Medulla oblongata (tissue), 1 donor: Measurements from ENCODE around the gene SMCO2.

Experiments
- DNase-seq: peaks from one replicate; pipeline ENCODE4 v3.0.0-alpha.2; 2015; ENCODE audit errors: extremely low spot score

The SMCO2 gene

DNA sequence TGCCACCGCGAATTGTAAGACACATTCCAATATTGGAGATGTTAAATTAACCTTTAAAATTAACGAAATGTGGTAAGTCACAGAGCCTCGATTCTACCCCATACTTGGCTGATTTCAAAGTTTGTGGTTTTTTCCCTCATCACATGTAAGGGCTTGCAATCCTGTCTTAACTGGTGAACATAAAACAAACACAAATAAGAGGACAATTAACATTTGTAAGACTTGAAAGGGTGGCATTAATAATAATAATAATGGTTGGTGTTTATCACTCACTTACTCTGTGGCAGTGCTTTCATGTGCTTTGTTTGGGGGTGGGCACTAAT, 104.1 kb downstream of the SMCO2 start:
- DNase-seq, result no peak

DNA sequence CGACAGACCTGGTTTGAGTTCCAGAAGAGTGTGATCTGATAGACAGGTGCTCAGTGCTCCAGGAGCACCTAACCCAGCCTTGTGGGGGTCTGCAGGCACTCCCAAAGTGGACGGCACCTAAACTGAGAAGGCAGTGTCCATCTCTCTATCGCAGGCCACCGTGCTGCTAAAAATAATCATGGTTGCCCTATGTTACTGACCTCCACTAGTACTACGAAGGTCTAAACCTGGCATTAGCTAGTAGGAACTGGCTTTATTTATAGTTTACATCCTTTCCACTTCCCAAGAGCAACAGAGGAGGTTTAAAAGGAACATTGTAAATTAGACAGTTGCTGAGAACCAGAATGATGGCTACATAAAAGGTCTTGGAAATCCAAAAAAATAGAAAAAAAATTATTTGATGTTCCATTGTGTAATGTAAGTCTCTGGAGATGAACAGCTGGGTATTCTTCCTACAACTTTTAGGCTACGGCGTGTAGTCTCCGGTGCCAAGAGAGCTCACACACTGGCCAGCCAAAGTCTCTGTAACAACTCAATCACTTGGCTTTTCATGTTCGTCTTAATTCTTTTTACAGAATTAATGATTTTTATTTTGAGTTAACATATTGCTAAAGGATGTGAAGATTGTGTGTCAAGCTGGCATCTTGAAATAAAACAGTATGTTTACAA, 104.8 kb downstream of the SMCO2 start:
- peak; percentile 35 for DNase-seq
